Measurements from ENCODE around the gene RIMOC1.

DNA sequence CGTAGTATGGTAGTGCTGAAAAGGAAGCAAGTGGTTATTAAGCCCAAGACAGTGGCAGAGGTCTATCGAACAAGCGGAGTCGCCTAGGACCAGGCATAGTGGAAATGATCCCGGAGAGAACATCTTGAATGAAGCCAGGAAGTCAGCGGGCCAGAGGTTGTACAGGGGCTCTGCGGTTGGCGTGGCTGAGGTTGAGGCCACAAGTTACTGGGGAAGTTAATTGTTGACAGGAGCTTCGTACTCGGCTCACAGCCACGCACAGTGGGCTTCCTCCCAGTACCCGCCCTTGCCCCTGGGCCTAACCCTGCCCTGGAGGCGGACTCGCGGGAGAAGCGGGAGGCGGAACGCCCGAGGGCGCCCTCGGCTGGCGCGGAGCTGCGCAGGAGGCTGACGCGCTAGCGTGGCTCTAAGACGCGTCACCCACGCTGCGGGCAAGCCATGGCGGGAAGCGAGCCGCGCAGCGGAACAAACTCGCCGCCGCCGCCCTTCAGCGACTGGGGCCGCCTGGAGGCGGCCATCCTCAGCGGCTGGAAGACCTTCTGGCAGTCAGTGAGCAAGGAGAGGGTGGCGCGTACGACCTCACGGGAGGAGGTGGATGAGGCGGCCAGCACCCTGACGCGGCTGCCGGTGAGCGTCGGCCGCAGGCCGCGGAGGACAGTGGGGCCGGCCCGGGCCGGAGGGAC, 20.9 kb downstream of the RIMOC1 start, which contains the start of gene FBXO4:
- TF ChIP-seq, protein P1, sequence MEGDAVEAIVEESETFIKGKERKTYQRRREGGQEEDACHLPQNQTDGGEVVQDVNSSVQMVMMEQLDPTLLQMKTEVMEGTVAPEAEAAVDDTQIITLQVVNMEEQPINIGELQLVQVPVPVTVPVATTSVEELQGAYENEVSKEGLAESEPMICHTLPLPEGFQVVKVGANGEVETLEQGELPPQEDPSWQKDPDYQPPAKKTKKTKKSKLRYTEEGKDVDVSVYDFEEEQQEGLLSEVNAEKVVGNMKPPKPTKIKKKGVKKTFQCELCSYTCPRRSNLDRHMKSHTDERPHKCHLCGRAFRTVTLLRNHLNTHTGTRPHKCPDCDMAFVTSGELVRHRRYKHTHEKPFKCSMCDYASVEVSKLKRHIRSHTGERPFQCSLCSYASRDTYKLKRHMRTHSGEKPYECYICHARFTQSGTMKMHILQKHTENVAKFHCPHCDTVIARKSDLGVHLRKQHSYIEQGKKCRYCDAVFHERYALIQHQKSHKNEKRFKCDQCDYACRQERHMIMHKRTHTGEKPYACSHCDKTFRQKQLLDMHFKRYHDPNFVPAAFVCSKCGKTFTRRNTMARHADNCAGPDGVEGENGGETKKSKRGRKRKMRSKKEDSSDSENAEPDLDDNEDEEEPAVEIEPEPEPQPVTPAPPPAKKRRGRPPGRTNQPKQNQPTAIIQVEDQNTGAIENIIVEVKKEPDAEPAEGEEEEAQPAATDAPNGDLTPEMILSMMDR (IDR thresholded peaks at IDR 0.05), result no peak
- no peak for TF ChIP-seq IRF2 (CRISPR knock-in tag; IDR thresholded peaks at IDR 0.05; ENCODE audit: borderline replicate concordance, low read depth)
- no peak for TF ChIP-seq ATF1 (CRISPR knock-in tag; IDR thresholded peaks at IDR 0.05)
- no peak for TF ChIP-seq NR1H2 (CRISPR knock-in tag; IDR thresholded peaks at IDR 0.05)
- TF ChIP-seq, protein P2, sequence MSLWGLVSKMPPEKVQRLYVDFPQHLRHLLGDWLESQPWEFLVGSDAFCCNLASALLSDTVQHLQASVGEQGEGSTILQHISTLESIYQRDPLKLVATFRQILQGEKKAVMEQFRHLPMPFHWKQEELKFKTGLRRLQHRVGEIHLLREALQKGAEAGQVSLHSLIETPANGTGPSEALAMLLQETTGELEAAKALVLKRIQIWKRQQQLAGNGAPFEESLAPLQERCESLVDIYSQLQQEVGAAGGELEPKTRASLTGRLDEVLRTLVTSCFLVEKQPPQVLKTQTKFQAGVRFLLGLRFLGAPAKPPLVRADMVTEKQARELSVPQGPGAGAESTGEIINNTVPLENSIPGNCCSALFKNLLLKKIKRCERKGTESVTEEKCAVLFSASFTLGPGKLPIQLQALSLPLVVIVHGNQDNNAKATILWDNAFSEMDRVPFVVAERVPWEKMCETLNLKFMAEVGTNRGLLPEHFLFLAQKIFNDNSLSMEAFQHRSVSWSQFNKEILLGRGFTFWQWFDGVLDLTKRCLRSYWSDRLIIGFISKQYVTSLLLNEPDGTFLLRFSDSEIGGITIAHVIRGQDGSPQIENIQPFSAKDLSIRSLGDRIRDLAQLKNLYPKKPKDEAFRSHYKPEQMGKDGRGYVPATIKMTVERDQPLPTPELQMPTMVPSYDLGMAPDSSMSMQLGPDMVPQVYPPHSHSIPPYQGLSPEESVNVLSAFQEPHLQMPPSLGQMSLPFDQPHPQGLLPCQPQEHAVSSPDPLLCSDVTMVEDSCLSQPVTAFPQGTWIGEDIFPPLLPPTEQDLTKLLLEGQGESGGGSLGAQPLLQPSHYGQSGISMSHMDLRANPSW (CRISPR knock-in tag; conservative IDR thresholded peaks at IDR 0.05; ENCODE audit: low read depth), result no peak
- TF ChIP-seq CREB1 (CRISPR knock-in tag; IDR thresholded peaks at IDR 0.05), result no peak
